ENCODE measurements around the gene OR52H1.

Gene OR52H1

DNA sequence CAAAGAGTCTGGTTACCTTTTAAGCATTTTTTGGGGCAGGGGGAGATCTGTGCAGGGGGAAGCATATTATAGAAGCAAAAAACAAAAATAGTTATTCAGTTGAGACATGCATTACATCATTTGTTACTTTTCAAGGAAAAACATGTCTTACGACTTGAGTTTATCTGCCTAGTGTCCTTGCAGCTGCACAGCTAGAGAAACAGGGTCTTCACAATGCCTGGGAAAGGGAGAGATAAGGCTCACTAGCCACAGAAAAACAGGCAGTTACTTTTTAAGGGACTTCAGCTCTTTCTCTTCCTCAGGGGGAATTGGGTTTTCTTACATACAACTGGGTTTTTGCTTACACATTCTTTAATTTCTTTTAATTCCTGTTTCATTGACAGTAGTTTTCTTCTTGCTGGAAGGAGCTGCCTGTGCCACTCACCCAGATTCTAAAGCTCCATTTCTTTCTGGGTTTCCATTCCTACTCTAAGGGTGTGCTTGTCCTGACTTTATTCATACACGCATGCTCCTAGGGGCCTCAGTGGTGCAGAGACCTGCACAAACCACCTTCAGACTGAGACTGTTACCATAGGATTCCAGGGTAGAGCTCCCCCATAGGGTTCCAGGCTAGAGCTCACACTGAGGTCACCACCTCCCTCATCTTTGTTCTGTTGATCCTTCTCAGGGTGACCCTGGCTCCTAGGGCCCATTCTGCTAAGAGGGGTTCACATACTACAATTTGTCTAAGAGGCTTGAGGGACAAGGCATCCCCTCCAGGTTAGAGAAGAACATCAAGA lies 17.1 kb downstream of the OR52H1 start:
- H3K36me3 ChIP-seq (ENCODE audit: insufficient read depth, low read length) = no peaks in the 10 kb centered on the region
- H3K4me1 ChIP-seq (ENCODE audit: insufficient read depth, low read length) = no peaks in the 10 kb centered on the region
- H3K27me3 ChIP-seq (ENCODE audit: control insufficient read depth in 1 of 2, insufficient read depth in 2 of 2, low read length in 2 of 2) = no peaks in the 10 kb centered on the region
- no peaks in the 10 kb centered on the region for H3K9me3 ChIP-seq (ENCODE audit: low read length)
- no peak overlapping the region for H3K9ac ChIP-seq (ENCODE audit: low read length)
- H3K27ac ChIP-seq (ENCODE audit: low read depth, low read length) = no peak overlapping the region
- no peak overlapping the region for H3K4me3 ChIP-seq (ENCODE audit: low read depth in 1 of 2, low read length in 2 of 2)

GRCh38 chr11:5528495-5528894 lies 19.8 kb downstream of the OR52H1 start:
- no peaks in the 10 kb centered on the region for H3K4me1 ChIP-seq (ENCODE audit: insufficient read depth, low read length)
- H3K9me3 ChIP-seq (ENCODE audit: low read length) = no peaks in the 10 kb centered on the region
- no peak overlapping the region for H3K4me3 ChIP-seq (ENCODE audit: low read depth in 1 of 2, low read length in 2 of 2)
- H3K9ac ChIP-seq (ENCODE audit: low read length) = no peak overlapping the region
- no peaks in the 10 kb centered on the region for H3K27me3 ChIP-seq (ENCODE audit: control insufficient read depth in 1 of 2, insufficient read depth in 2 of 2, low read length in 2 of 2)
- no peak overlapping the region for H3K27ac ChIP-seq (ENCODE audit: low read depth, low read length)
- no peaks in the 10 kb centered on the region for H3K36me3 ChIP-seq (ENCODE audit: insufficient read depth, low read length)

DNA sequence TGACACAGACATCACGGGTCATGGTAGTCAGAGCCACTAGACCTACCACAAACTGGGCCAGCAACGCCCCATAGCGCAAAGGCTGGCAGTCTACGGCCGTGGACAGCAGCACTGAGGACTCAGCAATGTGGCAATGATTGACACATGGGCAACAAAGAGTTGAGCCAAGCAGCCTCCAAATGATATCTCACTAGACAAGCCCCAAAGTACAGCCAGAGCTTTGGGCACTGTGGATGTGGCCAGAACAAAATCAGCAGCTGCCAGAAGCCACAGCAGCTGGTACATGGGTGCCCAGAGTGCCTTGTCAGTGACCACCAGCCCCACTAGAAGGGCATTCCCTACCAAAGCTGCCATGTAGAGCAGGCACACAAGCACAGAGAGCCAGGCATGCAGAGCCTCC lies 20.6 kb downstream of the OR52H1 start:
- Histone ChIP-seq H3K36me3 (ENCODE audit: insufficient read depth, low read length) (no peaks in the 10 kb centered on the region), H3K4me3 (ENCODE audit: low read depth in 1 of 2, low read length in 2 of 2) (no peak overlapping the region), H3K9me3 (ENCODE audit: low read length) (no peaks in the 10 kb centered on the region), H3K27me3 (ENCODE audit: control insufficient read depth in 1 of 2, insufficient read depth in 2 of 2, low read length in 2 of 2) (no peaks in the 10 kb centered on the region), H3K27ac (ENCODE audit: low read depth, low read length) (no peak overlapping the region), H3K4me1 (ENCODE audit: insufficient read depth, low read length) (no peaks in the 10 kb centered on the region), H3K9ac (ENCODE audit: low read length) (no peak overlapping the region)

GRCh38 chr11:5524756-5525155 lies 23.6 kb downstream of the OR52H1 start:
- H3K36me3 ChIP-seq (ENCODE audit: insufficient read depth, low read length) = no peaks in the 10 kb centered on the region
- H3K9me3 ChIP-seq (ENCODE audit: low read length) = no peaks in the 10 kb centered on the region
- no peak overlapping the region for H3K9ac ChIP-seq (ENCODE audit: low read length)
- no peak overlapping the region for H3K4me3 ChIP-seq (ENCODE audit: low read depth in 1 of 2, low read length in 2 of 2)
- H3K27me3 ChIP-seq (ENCODE audit: control insufficient read depth in 1 of 2, insufficient read depth in 2 of 2, low read length in 2 of 2) = no peaks in the 10 kb centered on the region
- H3K27ac ChIP-seq (ENCODE audit: low read depth, low read length) = no peak overlapping the region
- no peaks in the 10 kb centered on the region for H3K4me1 ChIP-seq (ENCODE audit: insufficient read depth, low read length)

GRCh38 chr11:5522308-5522707 lies 26.0 kb downstream of the OR52H1 start:
- Histone ChIP-seq H3K4me3 (ENCODE audit: low read depth in 1 of 2, low read length in 2 of 2) (no peak overlapping the region), H3K36me3 (ENCODE audit: insufficient read depth, low read length) (no peaks in the 10 kb centered on the region), H3K27ac (ENCODE audit: low read depth, low read length) (no peak overlapping the region), H3K9ac (ENCODE audit: low read length) (no peak overlapping the region), H3K9me3 (ENCODE audit: low read length) (no peaks in the 10 kb centered on the region), H3K27me3 (ENCODE audit: control insufficient read depth in 1 of 2, insufficient read depth in 2 of 2, low read length in 2 of 2) (no peaks in the 10 kb centered on the region), H3K4me1 (ENCODE audit: insufficient read depth, low read length) (no peaks in the 10 kb centered on the region)

DNA sequence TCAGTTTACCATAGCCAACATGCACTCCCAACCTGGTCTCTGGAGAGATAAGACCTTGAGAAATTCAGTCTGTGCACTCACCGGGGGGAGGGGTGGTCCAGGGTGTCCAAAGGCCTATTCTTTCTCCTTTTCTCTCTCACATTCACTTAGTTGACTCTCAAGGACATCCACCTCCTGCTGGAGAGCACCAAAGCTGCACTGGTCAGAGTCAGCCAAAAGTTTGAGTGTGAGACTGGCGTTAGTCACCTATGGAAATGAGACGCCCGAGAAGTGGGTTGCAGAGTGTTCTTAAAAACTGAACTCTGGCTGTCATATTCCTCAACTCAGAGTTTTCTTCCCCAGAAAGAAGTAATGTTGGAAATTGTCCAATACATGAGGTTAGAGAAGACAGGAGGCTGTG lies 26.8 kb downstream of the OR52H1 start:
- Histone ChIP-seq H3K36me3 (ENCODE audit: insufficient read depth, low read length) (no peaks in the 10 kb centered on the region), H3K4me1 (ENCODE audit: insufficient read depth, low read length) (no peaks in the 10 kb centered on the region), H3K9ac (ENCODE audit: low read length) (no peak overlapping the region), H3K27me3 (ENCODE audit: control insufficient read depth in 1 of 2, insufficient read depth in 2 of 2, low read length in 2 of 2) (no peaks in the 10 kb centered on the region), H3K9me3 (ENCODE audit: low read length) (no peaks in the 10 kb centered on the region), H3K27ac (ENCODE audit: low read depth, low read length) (no peak overlapping the region), H3K4me3 (ENCODE audit: low read depth in 1 of 2, low read length in 2 of 2) (no peak overlapping the region)

DNA sequence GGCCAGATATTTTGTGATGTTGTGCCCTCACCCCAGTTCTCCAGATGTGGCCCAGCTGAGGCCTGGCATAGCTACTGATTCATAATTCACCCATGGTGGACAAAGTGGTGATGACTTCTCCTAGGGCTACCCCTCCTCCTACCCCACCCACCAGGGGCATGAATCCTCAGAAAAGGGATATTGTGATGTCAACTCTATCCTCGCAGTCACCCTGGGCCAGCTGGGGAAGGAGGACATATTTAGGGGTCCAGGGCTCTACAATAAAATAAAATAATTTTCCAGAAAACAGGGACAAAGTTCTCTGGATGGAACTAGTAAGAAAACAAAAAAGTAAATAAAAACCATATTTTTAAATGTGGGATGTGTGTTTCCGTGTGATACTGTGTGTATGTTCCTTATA lies 31.7 kb downstream of the OR52H1 start, which contains the start of gene UBQLNL:
Gene UBQLNL, minus strand, starts transcription at position 101 of the 400 bp plus-strand sequence. CDS start 258 bp downstream, outside the sequence.
- no peak within 1 kb of the TSS for H3K27ac ChIP-seq (ENCODE audit: low read depth, low read length)
- H3K4me3 ChIP-seq (ENCODE audit: low read depth in 1 of 2, low read length in 2 of 2) = no peak within 1 kb of the TSS
- no peaks in the 10 kb centered on the region for H3K9me3 ChIP-seq (ENCODE audit: low read length)
- H3K4me1 ChIP-seq (ENCODE audit: insufficient read depth, low read length) = no peaks in the 10 kb centered on the region
- no peaks in the 10 kb centered on the region for H3K36me3 ChIP-seq (ENCODE audit: insufficient read depth, low read length)
- H3K9ac ChIP-seq (ENCODE audit: low read length) = no peak within 1 kb of the TSS
- H3K27me3 ChIP-seq (ENCODE audit: control insufficient read depth in 1 of 2, insufficient read depth in 2 of 2, low read length in 2 of 2) = no peaks in the 10 kb centered on the region

DNA sequence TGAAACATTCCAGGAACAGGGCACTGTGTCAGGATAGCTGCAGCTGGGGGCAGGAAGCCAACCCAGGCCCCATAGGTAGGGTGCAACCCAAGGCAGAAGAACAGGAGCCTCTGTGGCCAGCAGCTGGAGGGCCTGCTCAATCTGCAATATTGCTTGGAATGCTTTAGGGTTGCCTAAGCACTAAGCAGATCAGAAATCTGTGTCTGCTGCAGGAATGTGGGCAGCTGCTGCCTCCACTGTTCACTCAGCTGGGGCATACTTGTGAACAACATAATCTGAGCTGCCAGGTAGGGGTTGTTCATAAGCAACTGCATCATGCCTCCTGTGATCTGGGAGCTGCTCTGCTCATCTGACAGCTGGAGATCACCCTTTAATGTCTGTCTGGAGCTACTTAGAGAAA lies 33.5 kb downstream of the OR52H1 start:
- Histone ChIP-seq H3K9me3 (ENCODE audit: low read length) (no peaks in the 10 kb centered on the region), H3K36me3 (ENCODE audit: insufficient read depth, low read length) (no peaks in the 10 kb centered on the region), H3K4me3 (ENCODE audit: low read depth in 1 of 2, low read length in 2 of 2) (no peak overlapping the region), H3K9ac (ENCODE audit: low read length) (no peak overlapping the region), H3K27ac (ENCODE audit: low read depth, low read length) (no peak overlapping the region), H3K4me1 (ENCODE audit: insufficient read depth, low read length) (no peaks in the 10 kb centered on the region), H3K27me3 (ENCODE audit: control insufficient read depth in 1 of 2, insufficient read depth in 2 of 2, low read length in 2 of 2) (no peaks in the 10 kb centered on the region)

DNA sequence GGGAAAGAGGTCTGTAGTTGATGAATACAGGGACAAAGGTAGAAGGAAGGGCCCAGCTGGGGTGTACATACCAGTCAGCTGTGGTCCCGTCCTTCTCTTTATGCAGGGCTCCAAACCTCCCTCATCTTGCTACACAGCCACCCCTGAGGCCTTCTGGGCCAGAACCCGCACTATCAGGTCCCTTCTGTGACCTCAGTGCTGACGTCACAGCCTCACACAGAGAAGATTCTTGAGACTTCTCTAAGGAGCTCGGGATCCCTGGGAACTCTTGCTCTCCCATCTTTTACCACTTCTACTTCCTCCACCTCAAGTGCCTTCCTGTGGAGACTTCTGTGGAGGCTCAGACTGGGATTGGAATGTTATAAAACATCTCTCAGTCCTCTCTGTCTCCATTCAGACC lies 38.5 kb downstream of the OR52H1 start, which contains the start of gene UBQLN3:
Gene UBQLN3, minus strand, starts transcription at position 155 of the 400 bp plus-strand sequence. CDS start 399 bp downstream, outside the sequence.
- no peaks in the 10 kb centered on the region for H3K4me1 ChIP-seq (ENCODE audit: insufficient read depth, low read length)
- H3K9me3 ChIP-seq (ENCODE audit: low read length) = no peaks in the 10 kb centered on the region
- H3K4me3 ChIP-seq (ENCODE audit: low read depth in 1 of 2, low read length in 2 of 2) = no peak within 1 kb of the TSS
- no peak within 1 kb of the TSS for H3K27ac ChIP-seq (ENCODE audit: low read depth, low read length)
- H3K27me3 ChIP-seq (ENCODE audit: control insufficient read depth in 1 of 2, insufficient read depth in 2 of 2, low read length in 2 of 2) = no peaks in the 10 kb centered on the region
- H3K9ac ChIP-seq (ENCODE audit: low read length) = no peak within 1 kb of the TSS
- H3K36me3 ChIP-seq (ENCODE audit: insufficient read depth, low read length) = no peaks in the 10 kb centered on the region

GRCh38 chr11:5508605-5509004 lies 39.7 kb downstream of the OR52H1 start:
- Histone ChIP-seq H3K36me3 (ENCODE audit: insufficient read depth, low read length) (no peaks in the 10 kb centered on the region), H3K9me3 (ENCODE audit: low read length) (no peaks in the 10 kb centered on the region), H3K4me3 (ENCODE audit: low read depth in 1 of 2, low read length in 2 of 2) (no peak overlapping the region), H3K9ac (ENCODE audit: low read length) (no peak overlapping the region), H3K27me3 (ENCODE audit: control insufficient read depth in 1 of 2, insufficient read depth in 2 of 2, low read length in 2 of 2) (no peaks in the 10 kb centered on the region), H3K27ac (ENCODE audit: low read depth, low read length) (no peak overlapping the region), H3K4me1 (ENCODE audit: insufficient read depth, low read length) (no peaks in the 10 kb centered on the region)

DNA sequence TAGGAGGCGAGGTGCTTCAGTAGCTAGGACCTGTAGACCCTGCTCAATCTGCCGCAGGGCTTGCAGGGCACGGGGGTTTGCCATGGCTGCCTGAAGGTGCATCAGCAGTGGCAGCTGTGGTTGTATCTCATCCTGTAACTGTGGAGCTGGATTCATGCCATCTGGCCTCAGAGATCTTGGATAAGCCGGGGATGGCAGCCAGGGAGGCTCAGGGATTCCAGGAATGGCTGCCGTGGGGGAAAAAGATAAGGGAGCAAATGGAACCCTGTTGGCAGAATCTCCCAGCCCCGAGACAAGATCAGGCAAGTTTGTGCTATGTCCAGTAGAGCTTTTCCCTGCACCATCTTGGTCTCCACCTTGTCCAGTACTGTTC lies 40.4 kb downstream of the OR52H1 start:
- no peak overlapping the region for H3K4me3 ChIP-seq (ENCODE audit: low read depth in 1 of 2, low read length in 2 of 2)
- H3K9ac ChIP-seq (ENCODE audit: low read length) = no peak overlapping the region
- H3K27me3 ChIP-seq (ENCODE audit: control insufficient read depth in 1 of 2, insufficient read depth in 2 of 2, low read length in 2 of 2) = no peaks in the 10 kb centered on the region
- no peaks in the 10 kb centered on the region for H3K36me3 ChIP-seq (ENCODE audit: insufficient read depth, low read length)
- no peaks in the 10 kb centered on the region for H3K9me3 ChIP-seq (ENCODE audit: low read length)
- H3K27ac ChIP-seq (ENCODE audit: low read depth, low read length) = no peak overlapping the region
- no peaks in the 10 kb centered on the region for H3K4me1 ChIP-seq (ENCODE audit: insufficient read depth, low read length)

Measured in muscle layer of colon (tissue), 2 donors.